Smooth muscle cell (in vitro differentiated cells): ENCODE measurements around the gene FAM170B. TPM values are rescaled to one million over a fixed set of nuclear protein-coding genes. Genes with fewer than 3 reads are reported as not detected.

Source experiments
- DNase-seq: peaks from one replicate; lab custom pipeline; 2025; ENCODE audit not compliant: unreplicated experiment; lab: John Stamatoyannopoulos, UW
- H2AFZ ChIP-seq: fragments of 200-600 bp; sonication (generic); 2 replicates; pipeline ENCODE4 v1.6.0; 2016; ENCODE audit warnings: antibody characterized with exemption, low read depth, mild to moderate bottlenecking
- H3F3A ChIP-seq: fragments of 200-600 bp; sonication (generic); 2 replicates; pipeline ENCODE4 v1.6.0; 2017; ENCODE audit warnings: antibody characterized with exemption, low read depth
- H3K27ac ChIP-seq: fragments of 200-600 bp; sonication (generic); 2 replicates; pipeline ENCODE4 v1.5.1; 2016; ENCODE audit warnings: low read depth, mild to moderate bottlenecking
- H3K27me3 ChIP-seq: fragments of 200-600 bp; sonication (generic); 2 replicates; pipeline ENCODE4 v1.6.1; 2016; ENCODE audit warnings: low read depth, mild to moderate bottlenecking
- H3K36me3 ChIP-seq: fragments of 200-600 bp; sonication (generic); 2 replicates; pipeline ENCODE4 v1.5.1; 2016; ENCODE audit warnings: low read depth
- H3K4me1 ChIP-seq: fragments of 200-600 bp; sonication (generic); 2 replicates; pipeline ENCODE4 v1.5.1; 2016; ENCODE audit warnings: low read depth
- H3K4me2 ChIP-seq: fragments of 200-600 bp; sonication (generic); 2 replicates; pipeline ENCODE4 v1.6.0; 2016; ENCODE audit warnings: mild to moderate bottlenecking
- H3K4me3 ChIP-seq: fragments of 200-600 bp; sonication (generic); 2 replicates; pipeline ENCODE4 v1.5.1; 2016; ENCODE audit warnings: mild to moderate bottlenecking
- H3K79me2 ChIP-seq: fragments of 200-600 bp; sonication (generic); 2 replicates; pipeline ENCODE4 v1.6.0; 2016; ENCODE audit warnings: low read depth, mild to moderate bottlenecking
- H3K9ac ChIP-seq: fragments of 200-600 bp; sonication (generic); 2 replicates; pipeline ENCODE4 v1.6.0; 2016; ENCODE audit warnings: low read depth
- H3K9me3 ChIP-seq: fragments of 200-600 bp; sonication (generic); replicated peaks from 2 replicates; pipeline ENCODE4 v1.5.1; 2016; ENCODE audit warnings: low read depth
- H4K20me1 ChIP-seq: fragments of 200-600 bp; sonication (generic); 2 replicates; pipeline ENCODE4 v1.6.0; 2016; ENCODE audit warnings: low read depth
- CTCF ChIP-seq: fragments of 200-600 bp; sonication (generic); IDR thresholded peaks from 2 replicates; pipeline ENCODE4 v1.5.1; 2017; ENCODE audit warnings: borderline replicate concordance, mild to moderate bottlenecking, antibody characterized with exemption; ENCODE audit not compliant: insufficient read depth, poor library complexity, severe bottlenecking
- WGBS: methylation state at CpG from one replicate; pipeline ENCODE4 v1.1.7; 2016; ENCODE audit warnings: low lambda C conversion rate; 5-methylcytosine and 5-hydroxymethylcytosine counted together
- polyA plus RNA-seq: library from polyadenylated mRNA; unstranded; fragments of >200 nt; fragmentation: Nextera tagmentation; extraction: Ambion mirVana; gene quantifications from 2 replicates; pipeline ENCODE4 v1.2.1, GENCODE V29; 2016
- total RNA-seq: library from RNA; depleted of rRNA; stranded (reverse); fragments of >200 nt; gene quantifications from 2 replicates; pipeline ENCODE4 v1.2.3, GENCODE V29; 2014

The FAM170B gene
- total and polyA plus RNA-seq, 2 experiments from 2014 or later: not detected

GRCh38 chr10:49131507-49132361, 2.1 kb downstream of the FAM170B start:
- H2AFZ ChIP-seq: no peak overlapping the region

GRCh38 chr10:49129376-49129775, 4.4 kb downstream of the FAM170B start:
- no peaks in the 10 kb centered on the region for H3K36me3 ChIP-seq
- no peaks in the 10 kb centered on the region for H3F3A ChIP-seq
- H3K4me3 ChIP-seq: no peak overlapping the region
- H3K9ac ChIP-seq: no peak overlapping the region
- H3K9me3 ChIP-seq: no peaks in the 10 kb centered on the region
- no peak overlapping the region for H2AFZ ChIP-seq
- no peak for TF ChIP-seq CTCF
- DNase-seq: no peak
- H3K27ac ChIP-seq: no peak overlapping the region
- no peaks in the 10 kb centered on the region for H4K20me1 ChIP-seq
- WGBS: 83% methylated on average over 1 of the region's 1 CpG
- no peaks in the 10 kb centered on the region for H3K4me1 ChIP-seq
- H3K4me2 ChIP-seq: no peak overlapping the region
- no peaks in the 10 kb centered on the region for H3K27me3 ChIP-seq
- no peaks in the 10 kb centered on the region for H3K79me2 ChIP-seq

More at GRCh38 chr10:49131507-49132361, 2.1 kb downstream of the FAM170B start:
- Histone ChIP-seq H3K79me2 (no peaks in the 10 kb centered on the region), H4K20me1 (no peaks in the 10 kb centered on the region), H3K9me3 (no peaks in the 10 kb centered on the region), H3K27ac (no peak overlapping the region), H3K27me3 (no peaks in the 10 kb centered on the region), H3K4me2 (no peak overlapping the region), H3K4me3 (no peak overlapping the region), H3K4me1 (no peaks in the 10 kb centered on the region), H3K9ac (no peak overlapping the region), H3K36me3 (no peaks in the 10 kb centered on the region), H3F3A (no peaks in the 10 kb centered on the region)
- no peak for DNase-seq
- TF ChIP-seq CTCF: no peak
- WGBS: 93% methylated on average over 36 of the region's 37 CpGs

GRCh38 chr10:49128854-49129253, 5.0 kb downstream of the FAM170B start:
- no peaks in the 10 kb centered on the region for H3F3A ChIP-seq
- DNase-seq: no peak
- no peak overlapping the region for H3K27ac ChIP-seq
- no peaks in the 10 kb centered on the region for H4K20me1 ChIP-seq
- no peaks in the 10 kb centered on the region for H3K9me3 ChIP-seq
- 84% methylated on average over 4 of the region's 4 CpGs for WGBS
- no peaks in the 10 kb centered on the region for H3K27me3 ChIP-seq
- no peaks in the 10 kb centered on the region for H3K36me3 ChIP-seq
- H3K4me1 ChIP-seq: no peaks in the 10 kb centered on the region
- H3K9ac ChIP-seq: no peak overlapping the region
- TF ChIP-seq CTCF: no peak
- H3K4me2 ChIP-seq: no peak overlapping the region
- H2AFZ ChIP-seq: no peak overlapping the region
- no peaks in the 10 kb centered on the region for H3K79me2 ChIP-seq
- no peak overlapping the region for H3K4me3 ChIP-seq
